HFF-Myc (cell line): ENCODE data around the gene KDM5B.

Source experiments
- DNase-seq: peaks from one replicate; pipeline ENCODE4 v3.0.0-alpha.2; 2011; ENCODE audit warnings: low read depth; ENCODE audit errors: extremely low read depth
- H3K4me3 ChIP-seq: replicated peaks from 2 replicates; pipeline ENCODE4 v1.5.1; 2011; ENCODE audit warnings: low read depth, mild to moderate bottlenecking, control low read depth, low read length
- TF ChIP-seq, protein P1 (sequence below): IDR thresholded peaks from 2 replicates; pipeline ENCODE4 v1.5.1; 2012; ENCODE audit warnings: mild to moderate bottlenecking, low read depth, low read length, control low read depth; ENCODE audit errors: missing control alignments

The KDM5B gene

DNA sequence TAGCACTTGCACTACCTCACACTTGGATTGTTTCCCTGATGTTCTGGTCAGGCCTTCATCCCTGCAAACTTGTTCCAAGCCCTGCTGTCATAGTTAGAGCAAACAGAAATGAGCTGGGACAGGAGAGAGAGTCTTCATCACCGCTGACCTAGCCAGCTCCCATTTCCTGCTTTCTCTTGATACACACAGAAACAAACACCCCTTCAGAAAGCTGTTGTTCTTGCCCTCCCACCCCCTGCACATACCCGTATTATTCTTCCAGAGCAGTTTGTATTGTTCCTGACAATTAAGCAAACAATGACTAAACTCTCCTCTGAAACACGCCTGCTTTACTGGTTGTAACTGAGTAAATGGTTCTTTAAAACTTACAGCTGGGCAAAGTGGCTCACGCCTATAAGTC lies 95.1 kb downstream of the KDM5B start:
- TF ChIP-seq, protein P1, sequence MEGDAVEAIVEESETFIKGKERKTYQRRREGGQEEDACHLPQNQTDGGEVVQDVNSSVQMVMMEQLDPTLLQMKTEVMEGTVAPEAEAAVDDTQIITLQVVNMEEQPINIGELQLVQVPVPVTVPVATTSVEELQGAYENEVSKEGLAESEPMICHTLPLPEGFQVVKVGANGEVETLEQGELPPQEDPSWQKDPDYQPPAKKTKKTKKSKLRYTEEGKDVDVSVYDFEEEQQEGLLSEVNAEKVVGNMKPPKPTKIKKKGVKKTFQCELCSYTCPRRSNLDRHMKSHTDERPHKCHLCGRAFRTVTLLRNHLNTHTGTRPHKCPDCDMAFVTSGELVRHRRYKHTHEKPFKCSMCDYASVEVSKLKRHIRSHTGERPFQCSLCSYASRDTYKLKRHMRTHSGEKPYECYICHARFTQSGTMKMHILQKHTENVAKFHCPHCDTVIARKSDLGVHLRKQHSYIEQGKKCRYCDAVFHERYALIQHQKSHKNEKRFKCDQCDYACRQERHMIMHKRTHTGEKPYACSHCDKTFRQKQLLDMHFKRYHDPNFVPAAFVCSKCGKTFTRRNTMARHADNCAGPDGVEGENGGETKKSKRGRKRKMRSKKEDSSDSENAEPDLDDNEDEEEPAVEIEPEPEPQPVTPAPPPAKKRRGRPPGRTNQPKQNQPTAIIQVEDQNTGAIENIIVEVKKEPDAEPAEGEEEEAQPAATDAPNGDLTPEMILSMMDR: no peak
- DNase-seq: no peak
- no peak overlapping the region for H3K4me3 ChIP-seq

DNA sequence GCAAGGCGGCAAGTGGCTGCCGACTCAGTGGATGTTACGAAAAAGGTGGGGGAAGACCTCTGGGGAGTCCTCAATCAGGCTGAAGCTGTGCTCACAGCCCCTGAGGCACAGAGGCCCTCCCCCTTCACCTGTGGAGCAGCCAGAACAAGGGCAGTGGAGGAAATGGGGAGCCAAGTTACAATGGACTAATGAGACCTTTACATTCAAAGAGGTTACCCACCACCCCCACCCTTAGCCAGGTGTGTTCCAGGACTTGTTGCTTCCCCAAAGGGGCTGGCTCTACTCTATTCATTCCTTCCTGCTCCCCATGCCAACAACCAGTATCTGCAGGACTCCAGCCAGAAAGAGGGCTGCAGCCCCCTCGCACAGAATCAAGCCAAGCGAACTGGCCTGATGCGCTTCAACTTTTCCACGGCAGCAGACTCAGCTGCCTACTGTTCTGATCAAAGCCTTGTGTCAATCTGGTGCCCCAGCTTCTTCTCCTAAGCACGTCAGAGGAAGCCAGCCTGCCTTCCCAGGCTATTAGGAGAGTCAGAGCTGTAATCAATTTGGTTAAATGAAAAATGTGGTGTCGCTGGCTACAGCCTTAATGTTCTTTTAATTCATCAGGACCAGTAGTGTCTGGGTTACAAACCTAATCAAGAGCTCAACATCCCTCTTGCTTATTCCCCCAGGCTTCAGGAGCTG lies 96.1 kb downstream of the KDM5B start:
- TF ChIP-seq, protein P1: no peak
- H3K4me3 ChIP-seq: no peak overlapping the region
- no peak for DNase-seq

GRCh38 chr1:202710070-202711045 lies 97.9 kb downstream of the KDM5B start, which contains the start of gene SYT2:
Gene SYT2 (minus strand): TSS chr1:202710454. CDS start chr1:202605772, 104,682 bp downstream.
- no peak for DNase-seq
- peak within 1 kb of the TSS; percentile 17; the same call in 1 of the 2 replicates for H3K4me3 ChIP-seq
- TF ChIP-seq, protein P1: no peak

DNA sequence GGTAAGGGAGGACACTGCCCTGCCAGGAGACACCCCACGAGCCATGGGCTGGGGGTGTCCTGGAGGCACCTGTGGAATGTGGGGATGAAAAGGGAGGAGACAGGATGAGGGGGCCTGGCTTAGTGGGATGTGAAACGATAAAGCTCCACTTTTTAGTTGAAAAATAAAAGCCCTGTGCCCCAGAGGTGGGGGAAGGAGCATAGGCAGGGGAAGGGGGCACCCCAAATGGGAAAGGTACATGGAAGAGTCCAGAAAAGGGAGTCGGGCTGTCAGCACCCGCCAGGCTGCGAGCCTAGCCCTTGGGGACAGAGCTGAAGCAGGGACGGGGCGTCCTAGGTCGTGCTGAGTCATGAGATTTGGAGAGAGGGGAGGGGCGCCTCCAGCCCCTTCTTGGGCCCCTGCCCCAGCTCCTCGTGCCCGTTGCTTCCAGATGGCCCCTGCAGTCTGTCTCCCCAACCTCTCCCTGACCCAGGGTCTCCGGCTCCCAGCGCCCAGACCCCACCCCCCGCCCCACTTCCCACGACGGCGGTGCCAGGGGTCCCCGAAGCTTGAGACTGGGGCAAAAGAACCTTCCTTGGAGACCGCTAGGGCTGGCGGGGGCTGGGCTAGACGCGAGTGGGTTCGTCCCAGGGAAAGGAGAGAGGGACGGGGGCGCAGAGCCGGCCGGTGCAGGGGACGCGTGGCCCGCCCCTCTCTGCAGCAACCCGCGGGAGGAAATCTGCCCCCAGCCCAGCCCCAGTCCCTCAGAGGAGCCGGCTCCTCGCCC lies 98.8 kb downstream of the KDM5B start:
- no peak for DNase-seq
- peak overlapping the region; percentile 17; the same call in 1 of the 2 replicates for H3K4me3 ChIP-seq
- TF ChIP-seq, protein P1: no peak

DNA sequence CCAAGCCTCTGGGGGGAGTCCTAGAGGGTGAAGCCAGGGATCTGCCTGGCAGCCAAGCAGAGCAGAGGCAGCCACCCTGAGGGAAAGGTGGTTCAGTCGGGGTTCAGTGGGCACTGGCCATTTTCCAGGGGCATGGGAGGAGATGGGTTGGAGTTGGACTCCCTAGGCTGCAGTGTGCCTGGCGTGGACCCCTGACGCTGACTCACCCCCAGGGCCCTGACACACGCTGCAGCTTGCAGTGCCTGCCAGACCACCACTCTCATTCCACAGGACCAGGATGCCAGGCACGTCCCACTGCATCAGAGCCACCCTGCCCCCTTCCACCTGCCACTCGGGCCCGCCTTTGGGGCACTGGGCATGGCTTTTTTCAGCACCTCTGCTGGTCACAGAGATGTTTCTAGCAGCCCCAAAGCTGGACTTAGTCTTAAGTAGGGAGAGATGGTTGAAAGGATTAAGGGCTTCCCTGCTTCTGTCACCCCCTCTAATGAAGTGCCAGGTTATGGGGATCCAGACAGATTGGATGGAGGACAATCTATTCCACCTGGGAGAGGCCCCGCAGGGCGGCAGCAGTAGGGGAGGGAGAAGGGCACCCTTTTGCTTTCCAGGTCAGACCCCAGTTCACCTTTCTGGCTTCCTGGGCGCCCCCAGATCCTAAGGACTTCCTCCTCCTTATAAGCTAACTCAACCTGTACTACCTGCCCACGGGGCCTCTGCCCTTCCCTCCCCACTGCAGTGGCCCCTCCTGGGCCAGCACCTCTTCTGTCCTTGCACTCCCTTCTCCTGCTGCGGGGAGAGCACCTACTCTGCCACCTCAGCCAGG lies 99.6 kb downstream of the KDM5B start:
- TF ChIP-seq, protein P1: no peak
- DNase-seq: no peak
- no peak overlapping the region for H3K4me3 ChIP-seq
